HG03469 (cell line): ENCODE data around the gene KCND3.

Experiments
- ATAC-seq: cut with Tn5 transposase; IDR thresholded peaks from one replicate; pipeline ENCODE4 v1.9.1; 2021; ENCODE audit warnings: mild to moderate bottlenecking, moderate library complexity, moderate number of reproducible peaks; ENCODE audit not compliant: unreplicated experiment

KCND3 gene

DNA sequence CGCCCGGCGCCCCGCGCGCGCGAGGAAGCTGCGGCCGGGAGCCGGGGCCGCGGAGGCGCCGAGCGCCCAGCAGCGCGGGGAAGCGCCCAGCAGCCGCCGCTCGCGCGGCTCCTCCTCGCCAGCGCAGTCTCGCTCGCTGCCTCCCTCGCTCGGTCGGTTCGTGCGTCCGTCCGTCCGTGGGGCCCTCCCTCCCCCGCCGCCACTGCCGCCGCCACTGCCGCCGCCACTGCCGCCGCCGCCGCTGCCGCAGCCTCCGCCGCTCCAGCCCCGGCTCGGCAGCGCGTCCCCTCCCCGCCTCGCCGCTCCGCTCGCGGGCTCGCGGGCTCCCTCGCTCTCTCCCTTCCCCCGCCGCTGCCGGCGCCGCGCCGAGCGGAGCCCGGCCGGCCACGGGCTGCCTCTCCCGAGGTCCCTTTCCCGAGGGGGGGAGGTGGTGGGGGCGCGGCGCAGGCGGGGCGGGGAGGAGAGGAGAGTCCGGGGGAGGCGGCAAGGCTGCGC, at the start of gene KCND3:
TSS of gene KCND3 (minus strand) at position 138 of the 495 bp plus-strand sequence.
- ATAC-seq, result no peak

DNA sequence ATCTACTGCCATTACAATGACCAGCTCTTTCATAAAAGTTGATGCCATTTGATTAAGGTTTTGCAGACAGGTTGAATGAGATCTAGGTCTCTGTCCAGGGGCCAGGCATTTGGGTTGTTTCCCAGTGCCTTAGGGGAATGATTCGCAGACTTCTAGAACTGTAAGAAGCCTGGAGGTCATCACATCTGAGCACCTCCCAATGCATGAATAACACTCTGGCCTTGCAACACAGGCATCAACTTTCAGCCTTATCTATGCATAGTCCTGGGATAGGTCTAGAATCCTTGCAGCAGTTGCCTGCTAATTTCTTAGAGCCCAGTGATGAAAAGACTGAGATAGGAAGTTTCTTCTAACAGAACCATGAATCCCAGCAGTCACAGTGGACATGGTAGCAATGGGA, 44.8 kb upstream of the KCND3 start:
- no peak for ATAC-seq

DNA sequence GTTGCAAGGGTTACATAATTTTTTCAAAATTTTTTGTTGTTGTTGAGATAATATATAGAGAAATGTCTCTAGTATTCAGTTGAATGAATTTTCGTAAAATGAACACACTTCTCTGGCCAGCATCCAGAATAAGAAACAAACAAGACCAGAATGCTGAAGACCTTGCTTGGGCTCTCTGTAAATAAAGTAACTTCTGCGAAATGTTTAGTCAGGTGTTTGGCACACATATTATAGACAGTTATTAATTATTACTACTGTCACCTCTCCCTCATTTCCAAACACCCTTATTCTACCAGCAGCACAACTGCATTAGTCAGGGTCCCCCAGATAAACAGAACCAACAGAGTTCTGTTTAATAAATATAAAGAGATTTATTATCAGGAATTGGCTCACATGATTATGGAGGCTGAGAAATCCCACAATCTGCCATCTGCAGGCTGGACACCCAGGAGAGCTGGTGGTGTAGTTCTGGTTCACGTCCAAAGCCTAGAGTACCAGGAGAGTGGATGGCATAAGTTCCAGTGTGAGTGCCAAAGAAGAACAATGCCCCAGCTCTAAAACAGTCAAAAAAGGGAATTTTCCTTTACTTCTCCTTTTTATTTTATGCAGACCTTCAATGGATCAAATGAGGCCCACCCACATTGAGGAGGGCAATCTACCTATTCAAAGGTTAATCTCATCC, 44.1 kb upstream of the KCND3 start:
- ATAC-seq, result no peak

DNA sequence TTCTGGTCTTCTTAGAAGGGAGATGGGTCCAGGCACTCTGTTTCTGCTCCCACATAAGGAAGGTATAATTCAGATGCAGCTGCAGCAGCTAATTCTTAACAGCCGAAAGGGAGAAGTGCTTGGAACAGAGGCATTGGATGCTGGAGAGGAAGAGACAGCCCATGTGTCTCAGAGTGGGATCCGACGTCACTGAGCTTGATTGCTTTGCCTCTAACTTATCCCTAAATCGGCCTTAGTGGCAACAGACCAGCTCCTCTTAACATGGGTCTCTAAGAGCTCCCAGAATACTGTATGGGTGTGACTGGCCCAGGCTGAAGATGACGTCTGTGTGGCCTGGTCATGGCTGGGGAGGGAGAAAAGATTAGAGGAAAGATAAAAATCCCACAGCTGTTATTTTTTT, 40.7 kb upstream of the KCND3 start:
- ATAC-seq, result no peak

DNA sequence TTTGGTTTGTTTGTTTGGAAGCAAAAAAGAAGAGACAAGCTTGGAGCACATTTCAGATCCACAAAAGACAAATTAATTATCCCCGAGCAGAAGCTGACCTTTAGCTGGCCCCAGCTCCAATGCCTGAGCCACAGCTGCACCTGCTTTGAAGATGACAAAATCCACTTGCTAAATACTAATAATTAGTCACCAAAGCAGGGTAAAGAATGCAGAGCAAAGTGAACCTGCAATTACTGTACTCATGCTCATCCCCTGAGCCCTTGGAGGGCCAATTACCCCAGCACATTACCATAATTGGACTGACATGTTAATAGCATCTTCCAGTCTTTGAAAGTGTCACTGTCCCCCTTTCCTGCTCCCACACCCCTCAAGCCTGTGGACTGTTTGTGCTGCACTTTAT, 38.2 kb upstream of the KCND3 start:
- ATAC-seq, result no peak

DNA sequence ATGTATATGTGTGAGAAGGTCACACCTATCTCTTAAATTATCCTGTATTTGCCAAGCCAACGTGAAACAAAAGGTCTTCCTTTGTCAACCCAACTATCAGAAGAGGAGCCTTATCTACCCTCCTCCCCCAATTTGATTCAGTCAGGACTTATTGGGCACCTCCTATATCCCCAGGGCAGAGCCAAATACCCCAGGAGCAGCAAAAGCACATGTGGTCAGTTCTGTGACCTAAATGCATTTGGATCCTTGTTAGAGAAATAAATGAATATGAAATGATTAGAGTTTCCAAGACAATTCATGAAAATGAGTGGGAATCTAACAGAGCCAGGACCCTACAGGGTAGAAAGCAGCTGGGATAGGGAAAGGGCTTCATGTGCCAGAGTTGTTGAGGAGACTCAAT, 37.0 kb upstream of the KCND3 start:
- ATAC-seq, result no peak

DNA sequence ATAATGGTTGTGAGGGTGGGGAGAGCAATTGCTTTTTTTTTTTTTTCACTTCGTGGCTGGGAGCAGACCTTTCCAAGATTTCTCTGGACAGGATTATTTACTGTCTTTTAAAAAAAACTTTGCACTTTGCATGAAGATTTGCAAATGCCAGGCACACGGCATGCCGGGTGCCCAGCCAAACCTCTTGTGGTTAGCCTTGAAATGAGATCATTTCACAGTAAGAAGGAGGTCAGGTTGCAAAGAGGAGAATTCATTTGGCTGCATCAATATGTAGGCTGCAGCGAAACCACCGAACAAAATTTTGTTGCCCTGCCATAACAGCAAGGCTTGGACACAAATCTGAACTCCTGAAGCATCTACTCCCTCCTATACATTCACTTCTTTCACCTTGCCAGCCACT, 36.5 kb upstream of the KCND3 start:
- no peak for ATAC-seq

DNA sequence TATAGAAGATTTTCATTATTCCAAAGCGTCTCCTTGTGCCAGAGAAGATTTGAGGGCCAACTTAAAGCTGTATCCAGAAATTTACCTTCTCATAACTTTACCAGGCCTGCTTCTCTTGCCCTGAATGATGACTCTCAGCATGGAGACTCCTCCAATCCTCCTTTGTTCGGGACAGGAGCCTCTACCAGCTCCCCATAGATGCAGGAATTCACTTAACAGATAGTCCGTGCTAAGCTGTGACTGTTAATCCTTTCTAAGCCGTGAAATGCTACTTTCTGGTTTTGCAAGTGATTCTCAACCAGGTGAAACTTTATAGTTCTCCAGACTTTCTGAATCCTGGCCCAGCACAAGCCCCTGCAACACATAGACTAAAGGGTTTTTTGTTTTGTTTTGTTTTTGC, 31.8 kb upstream of the KCND3 start:
- no peak for ATAC-seq

DNA sequence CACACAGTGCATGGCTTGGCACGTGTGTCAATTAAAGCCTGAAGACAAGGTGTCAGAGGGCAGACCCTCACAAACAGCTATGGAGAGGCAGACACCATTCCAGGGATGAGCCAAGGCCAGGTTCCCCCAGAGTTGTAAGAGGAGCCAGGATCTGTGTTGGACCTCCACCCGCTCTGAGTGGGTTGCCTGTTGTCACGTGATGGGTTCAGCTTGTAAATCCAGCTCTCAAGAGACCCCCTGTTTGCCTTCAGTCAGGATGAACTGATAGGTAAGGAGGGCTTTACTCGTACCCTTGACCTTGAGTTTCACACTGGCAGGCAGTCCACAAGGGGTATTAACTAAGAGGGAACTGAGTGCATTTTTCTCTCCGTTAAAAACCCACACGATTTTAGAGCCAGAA, 27.7 kb upstream of the KCND3 start:
- no peak for ATAC-seq

DNA sequence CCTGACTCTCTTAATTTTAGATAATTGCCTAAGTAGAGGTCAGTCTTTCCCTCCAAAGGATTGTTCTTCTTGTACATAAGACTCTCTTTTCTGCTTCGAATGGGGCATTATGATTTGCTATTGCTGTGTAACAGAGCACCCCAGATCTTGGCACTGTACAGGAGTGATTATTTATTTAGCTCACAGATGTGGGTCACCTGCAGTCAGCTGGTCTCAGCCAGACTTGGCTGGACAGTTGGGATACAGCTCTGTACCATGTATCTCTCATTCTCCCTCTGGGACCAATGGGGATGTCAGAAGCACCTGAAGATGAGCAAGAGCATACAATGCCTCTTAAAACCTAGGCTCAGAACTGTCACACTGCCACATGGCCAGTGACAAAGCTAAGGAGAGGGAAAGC, 23.4 kb upstream of the KCND3 start:
- no peak for ATAC-seq

DNA sequence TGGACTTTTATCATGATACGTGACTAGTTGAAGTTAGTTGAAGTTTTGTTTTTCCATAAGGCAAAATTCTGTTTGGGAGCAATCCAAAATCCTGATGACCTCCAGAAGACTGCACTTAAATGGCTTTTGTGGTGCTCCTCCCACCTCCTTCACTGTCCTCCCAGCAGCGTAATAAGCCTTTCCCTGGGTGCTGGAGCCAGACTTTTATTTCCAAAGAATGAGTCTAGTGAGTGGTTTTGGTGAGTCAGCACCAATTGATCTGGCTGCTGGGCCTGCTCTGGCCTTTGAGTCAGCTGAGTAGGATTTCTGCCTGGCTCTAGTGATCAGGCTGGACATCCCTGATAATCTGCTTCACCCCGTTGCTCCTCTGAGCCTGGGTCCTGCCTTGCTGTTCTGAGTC, 21.7 kb upstream of the KCND3 start:
- ATAC-seq, result no peak

DNA sequence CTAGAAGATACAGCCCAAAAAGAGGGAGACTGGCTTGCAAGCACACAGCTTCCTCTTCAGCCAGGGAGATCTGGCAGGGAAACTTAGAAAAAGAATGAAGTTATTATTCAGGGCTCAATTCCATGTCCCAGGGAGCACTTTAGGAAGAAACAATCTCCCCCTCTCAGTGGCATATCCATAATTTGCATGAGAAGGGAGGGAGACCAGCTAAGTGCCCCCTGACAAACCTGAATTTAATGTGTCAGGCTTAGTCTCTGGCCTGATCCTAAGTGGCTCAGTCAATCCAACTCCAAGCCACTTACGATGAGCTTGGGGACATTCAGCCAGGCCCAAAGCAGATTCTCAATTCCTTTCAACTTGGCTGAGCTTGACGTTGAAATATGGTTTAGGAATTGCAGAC, 17.7 kb upstream of the KCND3 start:
- no peak for ATAC-seq

DNA sequence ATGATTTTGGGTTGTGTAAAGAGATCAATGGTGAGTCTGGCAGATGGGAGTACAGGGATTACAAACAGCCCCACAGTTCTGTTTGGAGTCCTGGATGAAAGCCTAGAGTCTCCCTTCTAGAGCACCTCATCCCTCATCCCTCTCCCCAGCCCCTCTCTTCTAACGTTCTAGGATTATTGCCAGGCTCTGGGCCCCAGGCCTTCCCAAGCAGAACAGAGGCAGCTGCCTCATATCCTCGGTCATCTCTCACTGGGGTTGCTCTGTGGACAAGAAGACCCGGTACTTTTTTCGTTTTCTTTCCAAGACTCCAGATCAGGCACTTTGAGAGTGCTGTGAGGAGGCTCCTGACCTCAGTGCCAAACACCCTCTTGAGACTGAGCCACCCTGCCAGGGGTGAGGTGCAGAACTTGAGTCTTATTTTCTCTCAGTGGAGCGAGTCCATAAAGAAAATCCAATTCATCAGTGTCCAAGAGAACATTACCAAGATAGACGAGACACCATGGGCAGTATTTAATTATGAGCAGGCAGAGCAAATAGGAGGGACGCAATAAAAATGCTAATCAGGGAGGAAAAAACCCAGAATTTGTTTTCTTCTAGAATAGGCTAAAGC, 17.1 kb upstream of the KCND3 start:
- no peak for ATAC-seq

DNA sequence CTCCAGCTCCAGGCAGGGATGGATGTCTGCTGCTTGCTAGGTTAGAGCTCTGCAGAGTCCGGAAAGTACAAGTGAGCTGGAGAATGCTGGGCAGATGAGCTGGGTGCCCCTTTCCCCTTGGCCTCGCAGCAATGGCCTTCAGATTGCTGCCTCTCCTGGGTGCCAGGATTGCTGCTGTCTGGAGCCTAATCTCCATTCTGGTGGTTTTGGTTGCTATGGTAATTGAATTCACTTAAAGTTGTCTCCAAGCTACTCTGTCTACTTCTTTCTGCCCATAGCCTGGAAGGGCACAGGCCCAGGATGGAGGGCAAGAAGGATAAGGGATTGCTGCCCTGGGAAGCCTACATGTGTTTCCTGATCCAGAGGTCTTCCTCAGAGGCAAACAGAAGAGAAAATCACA, 14.6 kb upstream of the KCND3 start:
- no peak for ATAC-seq

DNA sequence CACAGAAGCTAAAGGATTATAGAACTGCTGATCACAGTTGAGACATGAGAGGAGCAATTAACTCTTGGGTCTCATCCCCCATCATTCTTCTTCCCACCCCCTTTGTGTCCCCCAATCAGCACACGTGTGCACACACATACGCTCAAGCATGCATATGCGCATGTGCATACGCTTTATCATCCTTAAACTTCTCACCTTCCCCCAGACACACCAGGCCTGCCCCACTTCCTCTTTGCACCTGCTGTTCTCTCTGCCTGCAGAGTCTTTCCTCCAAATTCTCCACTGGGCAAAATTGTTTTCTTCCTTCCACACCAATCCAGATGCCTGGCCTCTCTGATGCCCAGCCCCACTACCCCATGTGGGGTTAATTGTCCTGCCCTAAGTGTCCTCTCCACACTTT, 13.0 kb upstream of the KCND3 start:
- no peak for ATAC-seq

DNA sequence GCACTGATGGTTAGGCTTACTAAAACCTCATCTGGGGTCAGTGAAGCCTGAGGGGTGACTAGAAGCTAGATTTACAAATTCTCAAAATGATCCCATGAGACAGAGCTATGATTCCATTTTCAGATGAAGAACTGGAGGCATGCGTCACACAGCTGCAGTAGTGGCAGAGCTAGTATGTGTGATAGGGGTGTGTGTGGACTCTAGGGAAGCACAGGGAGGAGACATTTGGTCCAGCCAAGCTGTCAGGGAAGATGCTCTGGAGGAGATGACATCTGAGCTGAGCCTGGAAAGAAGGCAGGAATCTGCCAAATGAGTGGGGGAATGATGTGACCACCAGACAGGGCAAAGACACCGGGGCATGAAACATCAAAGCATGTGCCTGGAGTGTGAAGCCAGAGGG, 12.0 kb upstream of the KCND3 start:
- ATAC-seq, result no peak

DNA sequence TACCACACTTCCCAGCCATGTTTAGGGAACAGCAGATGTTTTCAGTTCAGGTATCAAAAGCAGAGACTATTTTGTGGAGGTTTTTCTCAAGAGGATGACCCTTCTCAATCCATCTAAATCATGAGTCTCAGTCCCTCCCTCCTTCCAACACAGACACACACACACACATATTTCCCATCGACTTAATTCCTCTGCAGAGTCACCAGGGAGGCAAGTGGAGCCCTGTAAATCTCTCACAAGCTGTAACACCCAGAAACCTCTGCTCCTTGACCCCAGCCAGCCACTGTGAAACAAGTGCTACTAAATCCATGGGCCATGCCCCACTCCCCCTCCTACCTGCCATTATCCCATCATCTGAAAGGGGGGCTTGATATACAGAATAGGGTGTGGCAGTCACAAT, 10.6 kb upstream of the KCND3 start:
- no peak for ATAC-seq

DNA sequence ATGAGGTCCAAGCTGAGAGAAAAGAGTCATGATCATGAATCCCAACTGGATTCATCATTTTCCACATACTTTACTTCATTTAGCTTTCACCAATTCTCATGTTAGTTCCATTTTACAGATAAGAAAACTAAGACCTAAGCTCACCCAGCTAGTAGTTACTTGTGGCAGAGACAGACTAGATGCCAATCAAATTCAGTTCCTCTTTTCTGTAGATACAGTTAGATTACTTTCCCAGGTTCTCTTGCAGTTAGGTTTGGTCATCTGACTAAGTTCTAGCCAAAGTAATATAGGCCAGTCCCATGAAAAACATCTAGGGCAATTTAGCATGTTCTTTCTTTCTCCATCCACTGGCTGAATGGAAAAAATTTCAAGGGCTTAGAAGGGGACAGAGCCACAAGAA, 8.9 kb upstream of the KCND3 start:
- ATAC-seq, result no peak

DNA sequence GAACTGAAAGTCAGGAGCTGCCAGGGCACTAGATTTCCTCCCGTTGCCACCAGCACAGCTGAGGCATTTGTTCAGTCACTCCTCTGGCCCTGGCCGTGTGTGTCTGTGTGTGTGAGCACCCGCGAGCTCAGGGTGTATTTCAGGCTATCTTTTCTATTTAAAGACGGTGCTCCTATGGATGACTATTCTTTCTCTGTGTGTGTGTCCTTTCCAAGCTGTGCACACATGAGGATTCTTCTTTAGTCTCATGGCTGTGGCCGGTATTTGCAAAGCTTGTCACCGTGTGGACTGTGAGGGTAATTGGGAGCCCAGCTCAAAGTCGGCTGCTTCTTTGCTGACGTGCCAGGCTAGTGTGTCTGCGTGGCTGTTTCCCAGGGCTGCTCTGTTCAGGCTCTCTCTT, 3.0 kb upstream of the KCND3 start:
- no peak for ATAC-seq

DNA sequence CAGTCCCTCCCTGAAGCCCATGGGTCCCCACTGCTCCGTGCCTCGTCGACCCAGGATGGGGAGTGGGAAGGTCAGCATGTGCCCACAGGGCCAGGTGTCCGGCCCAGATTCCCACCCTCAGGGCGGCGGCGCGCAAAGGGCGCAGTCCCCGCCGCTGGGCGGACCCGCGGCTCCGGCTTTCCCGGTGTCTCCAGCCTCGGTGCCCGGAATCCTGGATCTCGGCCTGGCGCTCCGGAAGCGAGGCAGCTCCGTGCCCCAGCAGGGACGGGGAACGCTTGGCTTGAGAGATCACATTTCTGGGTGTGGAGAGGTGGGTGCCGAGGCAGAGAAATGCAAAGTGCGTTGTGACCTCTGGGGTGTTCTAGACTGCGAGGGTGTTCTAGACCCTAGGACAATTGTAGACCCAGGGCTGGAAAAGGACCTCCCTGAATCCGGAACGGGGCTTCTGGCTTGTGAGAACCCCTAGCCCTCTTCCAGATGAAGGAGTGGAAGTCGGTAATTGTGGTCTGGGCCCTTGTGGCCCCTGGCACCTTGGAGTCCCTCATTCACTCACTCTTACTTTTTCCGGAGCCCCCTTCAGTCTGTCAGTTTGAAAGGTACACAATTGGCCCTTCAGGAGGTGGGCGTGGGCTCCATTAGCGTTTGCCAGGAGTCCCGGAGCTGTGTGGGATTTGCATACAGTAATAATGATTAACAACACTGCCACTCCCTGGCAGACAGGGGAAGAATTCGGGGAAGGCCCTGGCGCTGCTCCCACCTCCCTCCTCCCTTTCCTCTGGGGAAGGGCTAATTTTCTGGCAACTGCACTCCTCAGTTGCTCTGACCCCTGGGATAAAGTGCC, 1.6 kb upstream of the KCND3 start:
- no peak for ATAC-seq

DNA sequence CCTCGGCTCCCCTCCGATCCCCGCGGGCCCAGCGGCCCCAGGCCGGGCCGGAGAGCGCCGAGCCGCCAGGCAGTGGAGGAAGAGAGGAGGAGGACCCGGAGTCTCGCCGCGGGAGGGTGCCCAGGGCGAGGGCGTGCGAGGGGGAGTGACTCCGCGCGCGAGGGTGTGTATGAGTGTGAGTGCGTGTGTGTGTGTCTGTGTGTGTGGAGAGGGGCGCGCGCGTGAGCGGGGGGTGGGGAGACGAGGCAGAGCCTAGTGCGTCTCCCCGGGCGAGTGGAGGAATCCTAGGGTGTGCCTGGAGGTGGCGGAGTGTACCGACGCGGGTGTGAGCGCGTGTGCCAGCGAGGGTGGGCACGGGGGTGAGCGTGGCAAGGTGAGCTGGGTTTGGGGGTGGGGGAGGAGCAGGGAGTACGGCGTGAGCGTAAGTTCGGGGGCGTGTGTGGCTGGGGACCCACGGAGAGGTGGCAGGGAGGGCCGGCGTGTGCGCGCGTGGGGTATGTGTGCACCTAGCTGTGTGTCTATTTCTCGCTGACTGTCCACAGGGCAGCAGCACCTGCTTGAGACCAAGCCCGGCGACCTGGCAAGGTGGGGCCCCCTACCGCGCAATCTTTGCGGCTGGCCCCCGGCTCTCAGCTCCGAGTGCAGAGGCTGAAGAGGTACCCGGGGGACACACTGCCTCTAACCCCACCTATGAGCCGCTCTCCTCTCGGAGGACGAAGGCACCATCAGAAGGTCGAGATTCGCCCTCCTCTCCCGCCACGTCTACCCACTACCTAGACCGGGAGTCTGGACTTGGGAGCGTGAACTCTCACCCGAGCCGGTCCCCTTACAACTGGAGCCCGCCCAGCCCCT, 784 bp upstream of the KCND3 start:
- ATAC-seq, result no peak
